Fibroblast of lung (primary cell): ENCODE results near the gene BCL6. TPM values are rescaled to one million over a fixed set of nuclear protein-coding genes. Genes with fewer than 3 reads are reported as not detected.

Experiments used
- DNase-seq, 2 donors: peaks; one replicate each; pipeline versions ENCODE4 v3.0.0 to v3.0.0-alpha.2; 2010; ENCODE audit warnings: low read depth in 2 of 2
- H2AFZ ChIP-seq: 2 replicates; pipeline ENCODE4 v1.5.1; 2012; ENCODE audit warnings: low read length, control low read depth, inconsistent platforms
- H3K27ac ChIP-seq: 2 replicates; pipeline ENCODE4 v1.5.1; 2011; ENCODE audit warnings: low read length, control low read depth; ENCODE audit not compliant: insufficient read depth
- H3K27me3 ChIP-seq: 2 replicates; pipeline ENCODE4 v1.5.1; 2011; ENCODE audit warnings: mild to moderate bottlenecking, low read length; ENCODE audit not compliant: control insufficient read depth, insufficient read depth
- H3K36me3 ChIP-seq: 2 replicates; pipeline ENCODE4 v1.5.1; 2011; ENCODE audit warnings: low read length; ENCODE audit not compliant: control insufficient read depth, insufficient read depth
- H3K4me1 ChIP-seq: 2 replicates; pipeline ENCODE4 v1.5.1; 2011; ENCODE audit warnings: low read length; ENCODE audit not compliant: control insufficient read depth, insufficient read depth; ENCODE audit errors: extremely low read depth
- H3K4me2 ChIP-seq: 2 replicates; pipeline ENCODE4 v1.5.1; 2011; ENCODE audit warnings: low read length, control low read depth; ENCODE audit not compliant: insufficient read depth; ENCODE audit errors: extremely low read depth
- H3K4me3 ChIP-seq, 4 experiments: fragments of 200-600 bp in 1 of 4; sonication (generic) in 1 of 4; replicated peaks in 1 of 4; 2 replicates each; pipeline ENCODE4 v1.5.1; 2011 to 2016; ENCODE audit warnings: low read length in 4 of 4, low read depth in 3 of 4, mild to moderate bottlenecking in 3 of 4, control low read depth in 2 of 4, inconsistent platforms in 1 of 4, mixed read lengths in 1 of 4; ENCODE audit not compliant: insufficient read depth in 1 of 4; ENCODE audit errors: control extremely low read depth in 1 of 4
- H3K79me2 ChIP-seq: 2 replicates; pipeline ENCODE4 v1.5.1; 2012; ENCODE audit warnings: mild to moderate bottlenecking, low read length, inconsistent platforms; ENCODE audit not compliant: control insufficient read depth, insufficient read depth
- H3K9ac ChIP-seq: 2 replicates; pipeline ENCODE4 v1.5.1; 2011; ENCODE audit warnings: mild to moderate bottlenecking, low read length, control low read depth; ENCODE audit not compliant: insufficient read depth
- H3K9me3 ChIP-seq: 2 replicates; pipeline ENCODE4 v1.5.1; 2012; ENCODE audit warnings: low read depth, low read length; ENCODE audit not compliant: control insufficient read depth, insufficient read depth
- H4K20me1 ChIP-seq: 2 replicates; pipeline ENCODE4 v1.5.1; 2011; ENCODE audit warnings: low read length; ENCODE audit not compliant: control insufficient read depth, insufficient read depth; ENCODE audit errors: extremely low read depth
- CTCF ChIP-seq, 2 donors: IDR thresholded peaks in 1 of 2; conservative IDR thresholded peaks in 1 of 2; 1 replicate in 1 of 2; 2 replicates in 1 of 2; pipeline ENCODE4 v1.5.1; 2011 to 2012; ENCODE audit warnings: low read length in 2 of 2, control low read depth in 1 of 2, inconsistent platforms in 1 of 2, low read depth in 1 of 2, mild to moderate bottlenecking in 1 of 2
- EZH2 ChIP-seq: IDR thresholded peaks from 2 replicates; pipeline ENCODE4 v1.5.1; 2012; ENCODE audit warnings: low read length, control low read depth, mild to moderate bottlenecking; ENCODE audit errors: missing control alignments
- polyA plus RNA-seq, 2 donors: library from polyadenylated mRNA; depleted of rRNA in 1 of 2; stranded (reverse) in 1 of 2; unstranded in 1 of 2; fragments of >200 nt; gene quantifications; 2 replicates each; pipeline ENCODE4 v1.2.1, GENCODE V29; 2011 to 2012; ENCODE audit warnings: missing spikeins in 1 of 2
- total RNA-seq: library from RNA; depleted of rRNA; stranded (reverse); fragments of >200 nt; gene quantifications from 2 replicates; pipeline ENCODE4 v1.2.1, GENCODE V29; 2014

The BCL6 gene
- total and polyA plus RNA-seq, 2 donors (not counting 1 experiment from before 2014, with no cell fraction given): 12.7 to 46.6 TPM

GRCh38 chr3:187783098-187783497, 37.8 kb upstream of the BCL6 start:
- Histone ChIP-seq H3K27me3 (no peaks in the 10 kb centered on the region), H3K36me3 (no peaks in the 10 kb centered on the region), H2AFZ (no peak overlapping the region), H3K4me2 (peak overlapping the region; percentile 21), H3K9ac (no peak overlapping the region), H3K27ac (no peak overlapping the region), H4K20me1 (no peaks in the 10 kb centered on the region), H3K9me3 (no peaks in the 10 kb centered on the region), H3K79me2 (no peaks in the 10 kb centered on the region), H3K4me3 (no peak overlapping the region), H3K4me1 (no peaks in the 10 kb centered on the region)
- TF ChIP-seq CTCF (conservative IDR thresholded peaks at IDR 0.05 in 1 of 2, IDR thresholded peaks at IDR 0.05 in 1 of 2; ENCODE audit: low read depth in 1 of 2, low read length in 2 of 2): no peak
- TF ChIP-seq EZH2: no peak
- peak; percentile 88 to 99 for DNase-seq

- H3K36me3 ChIP-seq: no peaks in the 10 kb centered on the region
- H3K4me3 ChIP-seq: no peak overlapping the region
- no peak for DNase-seq
- no peak overlapping the region for H3K9ac ChIP-seq
- H3K27ac ChIP-seq: no peak overlapping the region
- H3K79me2 ChIP-seq: no peaks in the 10 kb centered on the region
- no peaks in the 10 kb centered on the region for H3K9me3 ChIP-seq
- no peaks in the 10 kb centered on the region for H4K20me1 ChIP-seq
- no peak overlapping the region for H3K4me2 ChIP-seq
- H3K27me3 ChIP-seq: no peaks in the 10 kb centered on the region
- no peak for TF ChIP-seq CTCF (conservative IDR thresholded peaks at IDR 0.05 in 1 of 2, IDR thresholded peaks at IDR 0.05 in 1 of 2; ENCODE audit: low read depth in 1 of 2, low read length in 2 of 2)
- TF ChIP-seq EZH2: no peak
- H3K4me1 ChIP-seq: no peaks in the 10 kb centered on the region
- no peak overlapping the region for H2AFZ ChIP-seq
Observed at GRCh38 chr3:187782006-187782405, 36.7 kb upstream of the BCL6 start.

- Histone ChIP-seq H3K4me2 (no peak overlapping the region), H3K4me3 (no peak overlapping the region), H2AFZ (no peak overlapping the region), H3K27me3 (no peaks in the 10 kb centered on the region), H3K4me1 (no peaks in the 10 kb centered on the region), H3K36me3 (no peaks in the 10 kb centered on the region), H3K27ac (no peak overlapping the region), H4K20me1 (no peaks in the 10 kb centered on the region), H3K9ac (no peak overlapping the region), H3K9me3 (no peaks in the 10 kb centered on the region), H3K79me2 (no peaks in the 10 kb centered on the region)
- DNase-seq: no peak
- TF ChIP-seq CTCF (conservative IDR thresholded peaks at IDR 0.05 in 1 of 2, IDR thresholded peaks at IDR 0.05 in 1 of 2; ENCODE audit: low read depth in 1 of 2, low read length in 2 of 2) (no peak), EZH2 (no peak)
Observed at GRCh38 chr3:187781001-187781400, 35.7 kb upstream of the BCL6 start.
